Right renal pelvis (tissue), 4 donors: Measurements from ENCODE around the gene ANKS3. TPM values are rescaled to one million over a fixed set of nuclear protein-coding genes. Genes with fewer than 3 reads are reported as not detected.

Experiments used
- DNase-seq, 4 donors: peaks; one replicate each; pipeline ENCODE4 v3.0.0-alpha.2; 2013; ENCODE audit warnings: low read depth in 4 of 4, low spot score in 3 of 4, missing footprints in 1 of 4
- polyA plus RNA-seq, 4 donors: library from polyadenylated mRNA; unstranded; fragments of 120-200 nt; gene quantifications; one replicate each; pipeline ENCODE4 v1.2.1, GENCODE V29; 2013; ENCODE audit not compliant: insufficient read length in 4 of 4

ANKS3 gene
- polyA plus RNA-seq, 4 donors: 20.8 to 24.0 (median 22.8) TPM

GRCh38 chr16:4676831-4677230 is 57.2 kb downstream of the ANKS3 start:
- no peak for DNase-seq

- DNase-seq: no peak
Observed at GRCh38 chr16:4675864-4676786, 57.9 kb downstream of the ANKS3 start.

DNA sequence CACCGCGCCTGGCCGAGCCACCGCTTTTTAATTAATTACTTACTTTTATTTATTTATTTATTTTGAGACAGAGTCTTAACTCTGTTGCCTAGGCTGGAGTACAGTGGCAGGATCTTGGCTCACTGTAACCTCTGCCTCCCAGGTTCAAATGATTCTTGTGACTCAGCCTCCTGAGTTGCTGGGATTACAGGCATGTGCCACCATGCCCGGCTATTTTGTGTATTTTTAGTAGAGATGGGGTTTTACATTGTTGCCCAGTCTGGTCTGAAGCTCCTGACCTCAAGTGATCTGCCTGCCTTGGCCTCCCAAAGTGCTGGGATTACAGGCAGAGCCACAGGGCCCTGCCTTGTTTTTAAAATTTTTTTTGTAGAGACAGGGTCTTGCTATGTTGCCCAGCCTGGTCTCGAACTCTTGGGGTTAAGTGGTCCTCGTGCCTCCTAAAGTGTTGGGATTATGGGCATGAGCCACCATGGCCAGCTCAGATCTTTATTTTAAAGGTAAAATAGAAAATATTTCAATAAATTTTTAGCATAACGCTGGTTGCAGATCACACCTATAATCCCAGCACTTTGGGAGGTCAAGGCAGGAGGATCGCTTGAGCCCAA is 59.0 kb downstream of the ANKS3 start:
- DNase-seq: no peak

- DNase-seq: no peak
Observed at GRCh38 chr16:4673387-4674046, 60.6 kb downstream of the ANKS3 start.

DNA sequence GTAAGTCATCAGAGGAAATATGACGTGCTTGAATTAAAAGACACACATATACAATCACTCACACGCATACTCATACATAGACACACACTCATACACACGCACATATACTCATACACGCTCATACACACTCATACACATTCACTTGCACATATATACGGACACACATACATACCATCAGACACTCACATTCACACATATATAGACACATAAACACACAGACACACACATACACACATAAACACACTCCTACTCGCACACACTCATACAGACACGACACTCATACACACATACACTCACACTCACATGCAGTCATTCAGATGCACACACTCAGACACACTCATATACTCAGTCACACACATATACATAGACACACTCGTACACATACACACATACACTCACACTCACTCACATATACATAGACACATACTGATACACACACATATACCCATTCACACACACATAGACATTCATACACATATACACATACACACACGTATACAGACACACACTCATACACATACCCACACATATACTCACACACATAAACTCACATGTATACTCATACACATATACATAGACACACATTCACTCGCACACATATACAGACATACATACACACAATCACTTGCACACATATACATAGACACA is 65.6 kb downstream of the ANKS3 start:
- no peak for DNase-seq

- DNase-seq: no peak
Observed at GRCh38 chr16:4667203-4667963, 66.7 kb downstream of the ANKS3 start.

- no peak for DNase-seq
Observed at GRCh38 chr16:4666537-4667202, 67.4 kb downstream of the ANKS3 start.

- DNase-seq: no peak
Observed at GRCh38 chr16:4664538-4665418, 69.3 kb downstream of the ANKS3 start.

DNA sequence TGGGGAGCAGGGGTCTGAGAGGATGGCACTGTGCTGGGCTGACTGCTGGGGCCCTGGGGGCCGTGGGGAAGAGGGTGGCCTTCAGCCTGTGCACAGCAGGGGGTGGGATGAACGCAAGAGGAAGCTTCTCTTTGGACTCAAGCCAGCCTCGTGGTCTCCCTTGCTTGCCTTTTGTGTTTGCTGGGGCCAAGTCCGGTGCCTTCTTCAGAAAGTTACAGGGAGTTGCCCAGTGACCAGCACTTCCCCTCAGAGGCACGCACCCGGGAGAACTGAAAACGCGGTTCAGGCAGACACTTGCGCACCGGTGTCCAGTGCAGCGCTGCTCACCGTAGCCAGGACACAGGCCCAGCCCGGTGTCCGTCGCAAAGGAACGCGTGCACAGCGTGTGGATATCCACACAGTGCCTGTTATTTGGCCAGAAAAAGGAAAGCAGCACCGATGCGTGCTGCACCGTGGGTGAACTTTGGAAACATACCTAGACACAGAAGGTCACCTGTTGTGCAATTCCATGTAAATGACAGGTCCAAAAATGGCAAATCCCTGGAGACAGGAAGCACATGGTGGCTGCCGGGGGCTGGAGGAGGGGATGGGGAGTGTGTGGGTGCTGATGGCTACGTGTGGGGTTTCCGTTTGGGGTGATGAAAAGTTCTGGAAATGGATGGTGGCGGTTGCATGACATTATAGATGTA is 70.2 kb downstream of the ANKS3 start:
- no peak for DNase-seq

DNA sequence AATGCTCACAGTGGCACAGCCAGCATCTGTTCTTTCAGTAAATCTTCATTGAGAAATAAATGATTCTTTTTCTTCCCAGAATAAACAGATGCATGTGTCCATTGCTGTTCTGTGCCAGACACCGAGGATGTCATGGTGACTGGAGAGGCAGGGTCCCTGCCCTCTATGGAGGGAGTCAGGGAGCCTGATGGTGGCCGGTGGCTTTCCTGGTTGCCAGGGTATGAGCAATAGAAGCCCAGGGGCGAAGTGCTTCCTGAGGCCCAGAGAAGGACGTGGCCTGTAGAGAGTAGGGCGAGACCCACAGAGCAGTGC is 70.7 kb downstream of the ANKS3 start:
- no peak for DNase-seq

- DNase-seq: no peak
Observed at GRCh38 chr16:4661661-4662060, 72.4 kb downstream of the ANKS3 start.

DNA sequence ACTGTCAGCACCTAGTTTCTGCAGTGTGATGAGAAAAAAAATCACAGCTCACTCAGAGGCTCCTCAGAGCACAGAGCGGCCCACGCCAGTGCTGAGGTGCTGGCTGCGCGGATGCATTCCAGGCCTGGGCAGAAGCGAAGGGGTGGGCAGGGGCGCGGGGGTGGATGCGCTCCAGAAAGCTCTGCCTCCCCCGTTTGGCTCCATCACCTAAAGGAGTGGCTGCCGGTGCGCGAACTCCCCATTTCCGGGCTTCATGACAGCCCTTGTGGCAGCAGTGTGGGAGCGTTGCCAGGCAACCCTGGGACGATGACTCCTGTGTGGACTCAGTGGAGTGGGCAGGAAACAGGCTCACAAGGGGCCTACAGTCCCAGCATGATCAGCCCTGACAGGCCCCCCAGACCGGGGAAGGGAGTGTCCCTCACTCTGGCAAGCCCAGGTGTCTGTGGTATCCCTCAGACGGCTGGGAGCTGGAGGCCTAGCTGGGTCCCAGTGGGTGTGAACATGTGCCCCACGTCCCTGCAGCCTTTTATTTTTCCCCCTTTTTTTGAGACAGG is 73.5 kb downstream of the ANKS3 start:
- DNase-seq: peak in 3 of 4 donors; percentile 65 to 73 (median 68)

DNA sequence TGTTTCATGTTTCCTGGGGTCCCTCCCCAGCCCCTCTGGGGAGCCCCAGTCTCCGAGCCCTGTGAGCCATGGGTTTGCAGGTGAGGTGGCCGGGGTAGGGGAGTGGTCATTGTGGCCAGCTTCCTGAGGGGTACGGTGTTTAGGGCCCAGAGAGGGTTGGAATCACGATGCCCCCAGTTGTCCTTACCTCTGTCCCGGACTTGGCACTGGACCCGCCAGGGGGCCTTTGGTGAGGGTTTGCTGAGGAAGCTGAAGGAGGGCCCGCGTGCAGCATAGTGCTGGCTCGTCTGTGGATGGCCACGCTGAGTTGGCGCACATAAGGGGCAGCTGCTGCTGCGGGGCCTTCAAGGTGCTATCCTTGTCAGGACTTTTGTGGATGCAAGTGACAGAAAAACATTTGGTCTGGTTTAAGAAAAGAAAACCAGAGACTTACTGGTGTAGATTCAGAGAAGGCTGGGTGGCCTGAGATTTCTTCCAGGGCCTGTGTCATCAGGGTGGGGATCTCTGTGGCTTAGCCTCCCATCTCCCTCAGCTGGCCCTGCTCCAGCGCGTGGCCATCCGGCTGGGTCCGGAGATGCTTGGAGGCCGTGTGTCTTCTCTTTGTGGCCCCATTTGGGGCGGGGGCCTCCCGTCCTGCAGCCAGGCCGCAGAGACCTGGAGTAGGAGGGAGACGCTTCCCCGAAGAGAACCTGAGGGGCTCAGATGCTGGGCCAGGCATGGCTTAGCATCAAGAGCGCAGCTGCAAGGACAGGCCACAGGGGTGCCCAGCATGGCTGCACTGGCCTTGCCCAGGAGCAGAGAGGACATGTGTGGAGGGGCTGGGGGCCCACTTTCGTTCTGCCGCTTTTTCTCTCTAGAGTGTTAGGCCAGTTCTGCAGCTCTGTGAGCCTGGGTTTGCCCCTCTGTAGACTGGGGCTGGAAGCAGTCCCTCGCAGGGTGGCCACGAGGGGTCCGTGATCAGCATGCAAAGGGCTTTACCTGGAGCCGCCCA is 74.4 kb downstream of the ANKS3 start:
- DNase-seq: no peak

- no peak for DNase-seq
Observed at GRCh38 chr16:4656695-4657686, 77.1 kb downstream of the ANKS3 start.

DNA sequence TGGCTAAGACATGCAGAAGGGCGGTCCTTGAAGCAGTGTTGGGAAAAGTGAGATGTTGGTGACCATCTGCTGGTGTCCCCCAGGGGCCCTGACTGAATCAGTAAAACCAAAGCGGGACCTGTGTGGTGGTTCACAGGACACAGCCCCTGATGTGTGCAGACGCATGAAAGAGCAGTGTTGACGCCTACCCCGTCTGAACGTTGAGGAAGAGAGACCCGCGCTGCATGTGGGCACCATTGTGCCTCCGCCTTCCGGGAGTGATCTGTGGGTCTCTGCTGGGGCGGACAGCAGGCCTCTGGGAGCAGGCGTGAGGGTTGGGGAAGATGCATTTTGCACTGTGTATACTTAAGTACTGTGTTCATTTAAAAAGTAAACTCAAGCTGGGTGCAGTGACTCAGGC is 77.8 kb downstream of the ANKS3 start:
- DNase-seq: no peak

DNA sequence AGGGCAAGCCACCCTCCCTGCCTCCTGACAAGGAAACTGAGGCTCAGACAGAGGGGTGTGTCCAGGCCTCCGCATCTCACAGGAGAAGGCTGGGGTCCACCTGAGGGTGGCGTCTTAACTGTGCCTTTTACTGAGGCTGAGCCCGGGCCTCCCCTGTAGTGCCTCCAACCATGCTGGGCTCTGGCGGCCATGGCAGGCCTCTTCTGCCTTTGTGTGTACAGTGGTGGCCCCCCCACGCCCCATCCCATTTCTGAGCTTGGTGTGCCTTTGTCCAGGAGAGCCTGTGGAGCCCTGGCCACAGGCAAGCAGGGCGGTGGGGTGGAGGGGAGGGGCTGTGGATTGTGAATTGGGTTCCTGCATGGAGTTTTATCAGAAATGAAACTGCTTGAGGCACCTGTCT is 78.3 kb downstream of the ANKS3 start:
- no peak for DNase-seq
